ENCODE data around the gene PNPLA5. TPM values are rescaled to one million over a fixed set of nuclear protein-coding genes. Genes with fewer than 3 reads are reported as not detected.

PNPLA5 gene
- total and polyA plus RNA-seq, 2 experiments from 2014 or later: not detected

DNA sequence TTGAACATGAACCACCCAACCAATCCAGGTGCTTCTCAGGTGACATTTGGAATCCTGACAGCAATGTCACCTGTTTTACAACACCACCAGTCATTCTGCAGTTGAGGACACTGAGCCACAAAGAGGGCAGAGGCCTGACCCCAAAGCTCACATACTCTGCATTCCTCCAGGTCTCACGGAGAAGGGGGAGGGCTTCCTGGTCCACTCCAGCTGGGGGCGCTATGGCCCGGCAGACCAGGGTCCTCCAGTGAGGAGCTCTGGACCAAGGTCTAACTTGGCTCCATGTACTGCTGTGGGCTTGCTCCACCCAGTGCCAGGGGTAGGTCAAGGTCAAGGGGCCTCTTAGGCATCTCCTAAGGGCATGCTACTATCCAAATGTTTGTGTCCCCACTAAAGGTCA is 30.3 kb upstream of the PNPLA5 start:
- Histone ChIP-seq H3K4me3 (no peak overlapping the region), H3K9me3 (ENCODE audit: low read depth) (no peaks in the 10 kb centered on the region), H3K27ac (no peak overlapping the region), H3K4me1 (ENCODE audit: low read depth) (no peaks in the 10 kb centered on the region), H3K36me3 (no peaks in the 10 kb centered on the region), H3K27me3 (no peaks in the 10 kb centered on the region)
- TF ChIP-seq CTCF (IDR thresholded peaks at IDR 0.05; ENCODE audit: low read depth, low read length): peak; percentile 17
- DNase-seq (ENCODE audit: low read depth in 1 of 2, low spot score in 1 of 2): no peak

GRCh38 chr22:43921370-43921769 is 29.6 kb upstream of the PNPLA5 start:
- TF ChIP-seq CTCF (IDR thresholded peaks at IDR 0.05; ENCODE audit: low read depth, low read length): no peak
- Histone ChIP-seq H3K36me3 (no peaks in the 10 kb centered on the region), H3K9me3 (ENCODE audit: low read depth) (no peaks in the 10 kb centered on the region), H3K27ac (no peak overlapping the region), H3K4me1 (ENCODE audit: low read depth) (no peaks in the 10 kb centered on the region), H3K4me3 (no peak overlapping the region), H3K27me3 (no peaks in the 10 kb centered on the region)
- DNase-seq (ENCODE audit: low read depth in 1 of 2, low spot score in 1 of 2): peak in 1 of 2 donors; percentile 50

GRCh38 chr22:43919106-43919973 is 27.5 kb upstream of the PNPLA5 start:
- H3K4me3 ChIP-seq: no peak overlapping the region
- no peak for TF ChIP-seq CTCF (IDR thresholded peaks at IDR 0.05; ENCODE audit: low read depth, low read length)
- H3K27ac ChIP-seq: no peak overlapping the region
- no peaks in the 10 kb centered on the region for H3K36me3 ChIP-seq
- H3K4me1 ChIP-seq (ENCODE audit: low read depth): no peaks in the 10 kb centered on the region
- no peaks in the 10 kb centered on the region for H3K9me3 ChIP-seq (ENCODE audit: low read depth)
- H3K27me3 ChIP-seq: no peaks in the 10 kb centered on the region
- DNase-seq (ENCODE audit: low read depth in 1 of 2, low spot score in 1 of 2): peak in 1 of 2 donors; percentile 4

- no peak for TF ChIP-seq CTCF (IDR thresholded peaks at IDR 0.05; ENCODE audit: low read depth, low read length)
- DNase-seq (ENCODE audit: low read depth in 1 of 2, low spot score in 1 of 2): peak in 1 of 2 donors; percentile 15
- no peaks in the 10 kb centered on the region for H3K4me1 ChIP-seq (ENCODE audit: low read depth)
- no peaks in the 10 kb centered on the region for H3K27me3 ChIP-seq
- H3K36me3 ChIP-seq: no peaks in the 10 kb centered on the region
- H3K27ac ChIP-seq: no peak overlapping the region
- H3K9me3 ChIP-seq (ENCODE audit: low read depth): no peaks in the 10 kb centered on the region
- no peak overlapping the region for H3K4me3 ChIP-seq
Measured at GRCh38 chr22:43917521-43917920, 25.7 kb upstream of the PNPLA5 start.

DNA sequence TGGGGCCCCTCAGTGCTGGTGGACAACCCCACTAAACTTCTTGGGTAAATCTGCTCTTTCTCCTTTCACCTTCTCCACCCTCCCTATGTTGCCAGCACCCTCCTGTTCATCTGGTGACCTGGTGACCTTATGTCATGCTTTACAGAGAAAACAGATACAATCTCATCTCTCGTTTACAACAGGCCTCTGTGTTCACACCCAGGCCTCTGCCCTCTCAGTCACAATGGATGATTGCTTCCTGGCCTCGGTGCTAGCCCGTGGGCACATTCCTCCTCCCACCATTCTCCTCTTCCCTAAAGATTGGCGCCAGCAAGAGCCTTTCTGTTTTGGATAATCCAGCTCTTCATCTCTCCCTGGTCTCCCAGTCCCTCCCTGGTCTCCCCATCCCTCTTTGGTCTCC is 19.5 kb upstream of the PNPLA5 start:
- Histone ChIP-seq H3K27ac (no peak overlapping the region), H3K4me1 (ENCODE audit: low read depth) (no peaks in the 10 kb centered on the region), H3K36me3 (no peaks in the 10 kb centered on the region), H3K27me3 (peaks cover 8% of the 10 kb centered on the region), H3K4me3 (no peak overlapping the region), H3K9me3 (ENCODE audit: low read depth) (no peaks in the 10 kb centered on the region)
- DNase-seq (ENCODE audit: low read depth in 1 of 2, low spot score in 1 of 2): no peak
- no peak for TF ChIP-seq CTCF (IDR thresholded peaks at IDR 0.05; ENCODE audit: low read depth, low read length)

Measured in cardiac muscle cell (in vitro differentiated cells and primary cell).